ENCODE data around the gene LCE3D.
"Not testable (repeated sequence)": the region's sequence is repeated elsewhere in the genome, so short reads cannot be mapped to it uniquely, and the experiment has no call there.

LCE3D gene, protein sequence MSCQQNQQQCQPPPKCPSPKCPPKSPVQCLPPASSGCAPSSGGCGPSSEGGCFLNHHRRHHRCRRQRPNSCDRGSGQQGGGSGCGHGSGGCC

DNA sequence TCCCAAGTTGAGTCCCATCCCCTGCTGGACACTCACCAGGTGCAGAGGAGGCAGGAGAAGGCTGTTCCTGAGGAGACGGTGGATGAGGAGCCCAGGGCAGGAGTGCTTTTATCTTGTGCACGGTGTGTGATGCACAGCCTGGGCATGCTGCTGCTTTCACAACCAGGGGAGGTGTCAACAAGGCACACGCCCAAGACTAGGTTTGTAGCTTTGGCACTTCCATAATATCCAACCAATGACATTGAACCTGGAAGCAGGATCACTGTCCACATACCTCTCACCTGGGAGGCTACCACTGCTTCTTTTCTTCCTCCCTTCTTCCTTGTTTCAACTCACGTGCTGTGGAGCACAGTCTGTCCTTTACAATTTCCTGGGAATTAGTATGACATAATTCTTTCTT, at the start of gene LCE3D:
TSS of gene LCE3D (minus strand) at position 84 of the 400 bp plus-strand sequence. CDS start 580 bp downstream, outside the sequence.
- DNase-seq (ENCODE audit: low read depth), result no peak

DNA sequence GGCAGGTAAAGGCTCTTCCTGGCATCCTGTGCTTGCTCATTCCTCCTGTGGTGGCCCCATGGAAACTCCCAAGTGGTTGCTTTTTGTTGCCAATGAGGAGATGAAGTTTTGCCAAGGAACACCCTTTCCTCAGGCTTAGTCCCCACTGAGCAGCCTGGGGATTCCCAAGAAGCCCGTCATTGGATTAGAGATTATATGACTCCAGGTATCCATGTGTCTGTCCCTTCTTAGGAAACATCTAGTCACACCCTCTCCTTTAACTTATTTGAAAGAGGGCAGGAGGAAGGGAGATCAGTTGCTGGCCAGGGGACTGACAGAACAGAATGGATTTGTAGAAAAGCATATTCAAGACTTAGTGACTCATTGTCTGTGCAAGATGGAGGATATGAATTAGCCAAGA, 46.4 kb upstream of the LCE3D start:
- no peak for DNase-seq (ENCODE audit: low read depth)

DNA sequence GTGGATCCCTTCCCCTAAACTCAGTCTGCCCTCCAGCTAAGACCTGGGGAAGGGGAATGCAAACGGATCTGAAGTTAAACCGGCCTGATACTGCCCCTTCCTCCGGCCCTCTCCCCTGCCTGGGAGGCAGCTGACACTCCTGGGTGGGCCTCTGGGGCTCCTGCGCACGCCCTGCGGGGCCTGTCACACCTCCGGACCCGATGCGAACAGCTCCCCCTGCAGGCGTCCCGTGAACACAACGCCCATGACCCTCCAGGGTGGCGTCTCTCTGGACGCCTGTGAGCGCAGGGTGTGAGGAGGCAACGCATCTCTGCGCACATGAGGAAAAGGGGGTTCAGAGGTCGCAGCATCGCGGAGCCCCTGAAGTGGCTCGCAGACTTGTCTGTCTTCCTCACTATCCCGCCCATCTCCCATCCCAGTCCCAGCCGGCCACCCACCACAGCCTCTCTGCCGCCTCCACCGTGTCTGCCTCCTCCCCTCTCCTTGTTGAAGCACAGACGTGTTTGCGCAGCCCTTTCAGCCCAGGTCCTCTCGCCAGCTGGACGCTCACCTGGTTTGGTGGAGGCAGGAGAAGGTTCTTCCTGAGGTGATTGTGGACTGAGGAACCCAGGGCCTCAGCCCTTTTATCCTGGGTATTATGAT, 43.0 kb upstream of the LCE3D start:
- no peak for DNase-seq (ENCODE audit: low read depth)

DNA sequence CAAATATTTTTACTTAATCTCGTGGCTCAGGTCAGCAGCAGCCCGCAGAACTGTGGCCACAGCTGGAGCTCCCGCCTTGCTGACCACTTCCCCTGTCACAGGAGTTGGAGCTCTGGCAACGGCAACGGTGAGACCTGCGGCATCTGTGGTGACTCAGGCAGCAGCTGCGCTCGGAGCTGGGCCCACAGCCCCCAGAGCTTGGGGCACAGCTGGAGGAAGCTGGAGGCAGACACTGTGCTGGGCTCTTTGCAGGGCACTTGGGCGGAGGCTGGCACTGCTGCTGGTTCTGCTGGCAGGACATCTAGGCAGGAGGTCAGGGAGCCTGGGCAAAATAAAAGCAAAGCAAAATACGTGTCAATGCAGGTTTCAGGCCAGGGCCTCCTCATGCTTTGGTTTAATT, 42.5 kb upstream of the LCE3D start, which contains the start of gene LCE3A:
TSS of gene LCE3A (minus strand) at position 301 of the 400 bp plus-strand sequence. CDS start at position 301, 0 bp downstream.
- no peak for DNase-seq (ENCODE audit: low read depth)

DNA sequence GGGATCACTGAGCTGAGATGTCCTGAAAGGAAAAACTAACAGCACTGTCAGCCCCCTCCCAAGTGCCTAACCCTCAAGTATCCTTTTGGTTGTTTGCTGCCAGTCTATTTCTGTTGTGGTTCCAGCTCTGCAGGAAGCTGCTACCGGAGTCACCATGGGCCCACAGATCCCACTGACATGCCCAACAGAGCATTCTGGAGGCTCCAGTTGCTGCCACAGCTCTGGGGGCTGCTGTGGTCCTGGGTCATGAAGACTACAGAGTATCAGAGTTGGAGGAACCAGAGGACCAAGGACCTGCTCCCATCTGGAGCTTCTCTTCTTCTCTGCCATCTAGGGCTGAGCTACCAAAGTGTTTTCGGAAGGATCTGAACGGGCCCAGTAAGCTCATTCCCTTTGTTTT, 41.7 kb upstream of the LCE3D start:
- no peak for DNase-seq (ENCODE audit: low read depth)

DNA sequence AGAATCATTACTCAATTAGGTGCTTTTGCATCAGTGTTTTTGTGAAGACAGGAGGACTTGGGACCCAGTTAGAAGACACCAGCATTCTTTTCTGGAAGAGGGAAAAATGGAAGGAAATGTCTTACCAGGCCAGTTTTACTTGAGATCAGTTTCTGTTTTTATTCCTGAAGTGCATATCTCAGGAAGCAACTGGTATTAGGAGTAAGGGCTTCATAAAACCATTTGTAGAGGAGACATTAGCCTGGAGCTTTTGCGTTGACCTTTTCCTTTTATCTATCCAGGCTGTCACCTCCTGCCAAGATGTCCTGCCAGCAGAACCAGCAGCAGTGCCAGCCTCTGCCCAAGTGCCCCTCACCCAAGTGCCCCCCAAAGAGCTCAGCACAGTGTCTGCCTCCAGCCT, 33.2 kb upstream of the LCE3D start, which contains the start of gene LCE3B:
TSS of gene LCE3B (plus strand) at position 301 of the 400 bp plus-strand sequence. CDS start at position 301, 0 bp downstream.
- DNase-seq (ENCODE audit: low read depth), result no peak

DNA sequence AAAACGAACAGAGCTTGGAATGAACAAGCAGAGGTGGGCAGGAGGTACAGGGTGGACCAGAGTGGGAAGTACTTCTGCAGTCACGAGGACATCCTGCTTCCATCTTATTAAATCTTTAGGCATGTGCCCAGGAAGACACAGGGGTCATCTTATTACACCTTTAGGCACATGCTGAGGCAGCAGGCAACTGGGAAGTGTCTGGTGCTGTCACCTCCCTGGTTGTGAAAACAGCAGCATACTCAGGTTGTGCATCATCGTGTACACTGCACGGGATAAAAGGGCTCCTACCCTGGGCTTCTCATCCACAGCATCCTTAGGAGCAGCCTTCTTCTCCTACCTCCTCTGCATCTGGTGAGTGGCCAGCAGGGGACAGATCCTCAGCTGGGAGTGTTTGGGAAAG, 19.6 kb upstream of the LCE3D start, which contains the start of gene LCE3C:
TSS of gene LCE3C (plus strand) at position 301 of the 400 bp plus-strand sequence. CDS start 498 bp downstream, outside the sequence.
- no peak for DNase-seq (ENCODE audit: low read depth)

DNA sequence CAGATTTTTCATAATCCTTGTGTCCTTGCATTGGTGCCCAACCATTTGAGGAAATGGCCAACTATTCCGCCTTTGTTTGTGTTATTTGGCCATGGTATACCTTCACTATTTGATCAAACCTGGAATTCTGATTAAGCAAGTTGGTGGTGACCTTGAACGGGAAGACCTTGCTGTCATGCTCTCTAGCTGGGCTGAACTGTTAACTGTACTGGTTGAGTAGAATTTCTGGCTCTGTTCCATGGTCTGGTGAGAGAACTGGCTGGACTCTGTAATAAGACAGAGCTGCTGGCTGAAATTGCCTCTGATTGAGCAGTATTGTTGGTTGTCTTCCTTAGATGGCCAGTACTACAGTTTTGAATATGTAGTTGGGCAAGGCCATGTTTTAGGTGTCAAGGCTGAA, 16.7 kb upstream of the LCE3D start:
- DNase-seq (ENCODE audit: low read depth), result no peak

DNA sequence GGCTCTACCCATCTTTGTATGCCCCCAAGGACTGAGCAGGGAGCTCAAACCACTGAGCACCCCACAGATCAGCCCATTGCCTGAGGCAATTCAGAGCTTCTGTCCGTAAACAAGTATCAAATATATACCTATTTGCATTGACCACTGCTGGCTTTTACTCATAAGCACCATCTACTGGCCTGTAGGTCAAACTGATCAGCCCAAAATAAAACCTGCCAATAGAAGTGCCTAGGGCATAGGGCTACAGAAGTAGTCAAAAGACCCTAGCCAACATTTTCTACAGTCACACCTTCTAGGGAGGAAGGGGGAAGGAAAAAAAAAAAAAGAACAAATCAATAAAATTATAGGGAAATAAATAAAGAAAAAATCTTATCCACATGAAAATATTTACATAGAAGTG, 5.3 kb upstream of the LCE3D start:
- DNase-seq (ENCODE audit: low read depth), result no peak

DNA sequence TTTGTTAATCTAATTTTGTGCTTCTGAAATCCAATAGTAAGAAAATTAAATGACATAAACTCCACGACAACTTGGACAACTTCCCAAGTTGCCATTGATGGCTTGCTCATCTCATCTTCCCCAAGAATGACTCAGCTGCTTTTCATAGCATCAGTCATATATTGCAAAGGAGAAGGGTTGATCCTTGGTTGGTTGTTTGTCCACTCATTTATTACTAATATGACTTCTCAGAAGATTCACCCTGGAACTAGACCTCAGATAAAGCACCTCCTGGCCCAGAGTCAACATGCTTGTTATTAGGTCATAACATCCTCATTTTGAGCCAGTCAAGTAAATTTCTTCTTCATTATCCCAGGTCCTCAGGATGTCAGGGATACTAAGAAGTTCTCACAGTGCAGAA, 2.3 kb upstream of the LCE3D start:
- DNase-seq (ENCODE audit: low read depth), result no peak

DNA sequence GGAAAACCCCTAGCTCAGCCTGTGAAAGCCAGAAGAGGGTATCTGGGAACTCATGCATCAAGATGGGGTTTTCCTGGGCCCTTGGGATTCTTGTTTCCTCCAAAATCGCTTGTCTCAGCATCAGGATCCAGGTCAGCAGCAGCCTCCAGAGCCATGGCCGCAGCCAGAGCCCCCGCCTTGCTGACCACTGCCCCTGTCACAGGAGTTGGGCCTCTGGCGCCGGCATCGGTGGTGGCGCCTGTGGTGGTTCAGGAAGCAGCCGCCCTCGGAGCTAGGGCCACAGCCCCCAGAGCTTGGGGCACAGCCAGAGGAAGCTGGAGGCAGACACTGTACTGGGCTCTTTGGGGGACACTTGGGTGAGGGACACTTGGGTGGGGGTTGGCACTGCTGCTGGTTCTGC, 790 bp downstream of the LCE3D start:
- not testable (repeated sequence) for DNase-seq (ENCODE audit: low read depth)

DNA sequence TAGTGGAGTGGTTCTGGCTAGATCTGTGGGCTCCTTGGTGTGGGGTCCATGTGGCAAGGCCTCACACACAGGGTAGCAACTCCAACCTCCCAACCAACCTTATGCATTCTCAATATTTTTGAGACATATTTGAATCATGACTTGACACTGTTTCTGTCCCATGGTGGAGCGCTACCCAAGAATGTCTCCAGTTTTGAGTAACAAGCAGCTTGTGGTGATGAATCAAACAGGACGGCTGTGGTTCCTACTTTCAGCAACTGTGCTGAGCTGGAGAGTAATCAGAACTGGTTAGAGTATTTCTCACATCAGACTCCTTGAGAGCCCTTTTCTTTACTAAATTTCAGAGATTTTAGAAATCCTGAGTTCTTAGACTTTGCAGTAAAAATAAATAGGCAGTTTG, 3.1 kb downstream of the LCE3D start:
- DNase-seq (ENCODE audit: low read depth), result no peak

DNA sequence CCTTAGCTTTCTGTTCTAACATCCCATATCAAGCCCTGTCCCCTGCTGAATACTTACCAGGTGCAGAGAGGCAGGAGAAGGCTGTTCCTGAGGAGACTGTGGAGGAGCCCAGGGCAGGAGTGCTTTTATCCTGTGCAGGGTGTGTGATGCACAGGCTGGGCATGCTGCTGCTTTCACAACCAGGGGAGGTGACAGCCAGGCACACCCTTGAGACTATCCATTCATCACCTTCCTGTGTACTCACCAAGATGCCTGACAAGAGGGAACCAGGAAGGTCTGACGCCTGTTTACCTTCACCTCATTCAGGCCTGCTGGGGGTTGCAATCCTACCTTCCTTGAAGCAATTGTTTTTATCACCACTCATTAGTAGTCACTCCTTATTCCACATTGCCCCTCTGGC, 13.6 kb downstream of the LCE3D start, which contains the start of gene LCE3E:
TSS of gene LCE3E (minus strand) at position 100 of the 400 bp plus-strand sequence. CDS start 572 bp downstream, outside the sequence.
- DNase-seq (ENCODE audit: low read depth), result no peak

DNA sequence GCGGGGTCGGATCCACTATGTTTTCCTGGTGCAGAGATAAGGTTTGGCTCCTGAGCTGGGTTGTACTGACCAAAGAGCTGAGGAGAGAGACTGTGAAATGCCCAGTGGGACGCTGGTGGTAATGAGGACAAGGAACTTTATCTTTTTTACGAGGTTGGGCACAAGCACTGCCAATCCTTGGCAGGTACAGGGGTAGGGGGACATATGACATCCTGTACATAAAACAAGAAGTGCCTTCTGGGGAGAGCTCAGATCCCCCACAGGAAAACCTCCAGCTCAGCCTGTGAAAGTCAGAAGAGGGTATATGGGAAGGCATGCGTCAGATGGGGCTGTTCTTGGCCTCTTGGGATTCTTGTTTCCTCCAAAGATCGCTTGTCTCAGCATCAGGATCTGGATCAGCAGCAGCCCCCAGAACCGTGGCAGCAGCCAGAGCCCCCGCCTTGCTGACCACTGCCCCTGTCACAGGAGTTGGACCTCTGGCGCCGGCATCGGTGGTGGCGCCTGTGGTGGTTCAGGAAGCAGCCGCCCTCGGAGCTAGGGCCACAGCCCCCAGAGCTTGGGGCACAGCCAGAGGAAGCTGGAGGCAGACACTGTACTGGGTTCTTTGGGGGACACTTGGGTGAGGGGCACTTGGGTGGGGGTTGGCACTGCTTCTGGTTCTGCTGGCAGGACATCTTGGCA, 14.6 kb downstream of the LCE3D start:
- DNase-seq (ENCODE audit: low read depth), result no peak

DNA sequence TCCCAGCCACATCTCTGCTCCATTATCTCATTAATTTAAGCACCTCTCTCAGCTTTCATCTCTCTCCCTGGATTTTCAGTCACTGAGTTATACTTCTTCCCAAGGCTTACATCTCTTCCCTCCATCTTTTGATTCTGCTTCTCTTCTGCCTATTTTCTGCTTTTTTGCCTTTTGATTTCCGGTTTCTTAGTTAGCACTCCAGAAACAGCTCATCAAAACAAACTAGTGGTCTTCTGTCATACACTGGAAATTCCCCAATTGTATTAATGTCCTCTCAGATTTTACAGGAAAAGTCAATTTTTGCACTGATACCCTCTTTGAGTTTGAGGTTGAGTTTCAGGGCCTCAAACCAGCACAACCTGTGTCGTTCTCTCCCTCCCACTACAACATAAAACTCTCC, 15.2 kb downstream of the LCE3D start:
- no peak for DNase-seq (ENCODE audit: low read depth)

DNA sequence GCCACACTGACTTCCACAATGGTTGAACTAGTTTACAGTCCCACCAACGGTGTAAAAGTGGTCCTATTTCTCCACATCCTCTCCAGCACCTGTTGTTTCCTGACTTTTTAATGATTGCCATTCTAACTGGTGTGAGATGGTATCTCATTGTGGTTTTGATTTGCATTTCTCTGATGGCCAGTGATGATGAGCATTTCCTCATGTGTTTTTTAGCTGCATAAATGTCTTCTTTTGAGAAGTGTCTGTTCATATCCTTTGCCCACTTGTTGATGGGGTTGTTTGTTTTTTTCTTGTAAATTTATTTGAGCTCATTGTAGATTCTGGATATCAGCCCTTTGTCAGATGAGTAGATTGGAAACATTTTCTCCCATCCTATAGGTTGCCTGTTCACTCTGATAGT, 32.0 kb downstream of the LCE3D start:
- not testable (repeated sequence) for DNase-seq (ENCODE audit: low read depth)

DNA sequence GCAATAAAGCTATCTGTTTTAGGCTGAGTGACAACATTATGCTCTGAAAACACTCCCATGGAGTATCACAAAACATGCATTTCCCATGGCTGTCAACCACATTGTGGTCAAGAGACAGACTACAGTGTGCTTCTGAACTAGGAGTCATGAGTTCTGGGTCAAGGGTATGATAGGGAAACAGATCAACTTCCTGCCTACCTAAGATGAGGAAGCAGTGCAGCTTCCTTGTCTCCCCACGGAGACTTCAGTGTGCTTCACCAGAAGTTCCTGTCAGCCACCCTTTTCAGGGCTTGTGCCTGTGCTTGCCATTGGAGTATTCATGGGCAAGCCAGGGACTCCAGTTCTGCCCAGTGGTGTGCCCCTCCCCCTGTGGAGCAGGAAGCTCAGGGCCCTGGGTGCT, 33.6 kb downstream of the LCE3D start:
- no peak for DNase-seq (ENCODE audit: low read depth)

DNA sequence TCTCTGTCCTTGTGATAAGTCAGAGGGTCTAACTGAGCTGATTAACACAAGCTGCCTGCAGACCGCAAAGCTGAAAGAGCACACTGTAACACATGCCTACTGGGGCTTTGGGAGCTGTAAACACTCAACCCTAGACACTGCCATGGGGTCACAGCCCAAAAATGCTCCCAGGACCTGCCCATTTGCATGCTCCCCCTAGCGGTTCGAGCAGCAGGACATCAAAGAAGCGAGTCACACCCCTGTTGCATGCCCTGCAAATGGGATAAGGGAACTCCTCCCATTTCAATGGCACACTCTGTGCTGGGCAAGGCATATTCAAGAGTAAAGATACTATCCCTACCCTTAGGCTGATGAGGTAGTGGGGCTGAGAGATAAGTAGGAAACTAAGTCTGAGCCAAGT, 36.5 kb downstream of the LCE3D start:
- DNase-seq (ENCODE audit: low read depth), result no peak

DNA sequence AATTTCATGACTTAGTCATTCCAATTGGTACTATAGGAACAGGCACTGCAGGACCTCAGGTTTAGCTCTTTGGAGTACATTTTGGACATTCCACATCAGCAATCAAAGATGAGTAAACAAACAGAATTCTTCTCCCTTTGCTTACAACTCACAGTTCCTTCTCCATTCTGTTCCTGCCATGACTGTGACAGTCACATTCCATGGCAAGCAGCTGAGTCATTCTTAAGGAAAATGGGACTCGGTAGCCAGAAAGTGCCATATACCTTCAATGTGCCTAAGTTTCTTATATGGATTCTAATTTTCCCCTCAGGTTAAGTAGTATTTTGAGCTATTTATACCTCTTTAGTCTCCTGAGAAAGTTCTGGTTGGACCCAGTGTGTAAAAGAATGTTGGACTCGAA, 40.4 kb downstream of the LCE3D start:
- no peak for DNase-seq (ENCODE audit: low read depth)

DNA sequence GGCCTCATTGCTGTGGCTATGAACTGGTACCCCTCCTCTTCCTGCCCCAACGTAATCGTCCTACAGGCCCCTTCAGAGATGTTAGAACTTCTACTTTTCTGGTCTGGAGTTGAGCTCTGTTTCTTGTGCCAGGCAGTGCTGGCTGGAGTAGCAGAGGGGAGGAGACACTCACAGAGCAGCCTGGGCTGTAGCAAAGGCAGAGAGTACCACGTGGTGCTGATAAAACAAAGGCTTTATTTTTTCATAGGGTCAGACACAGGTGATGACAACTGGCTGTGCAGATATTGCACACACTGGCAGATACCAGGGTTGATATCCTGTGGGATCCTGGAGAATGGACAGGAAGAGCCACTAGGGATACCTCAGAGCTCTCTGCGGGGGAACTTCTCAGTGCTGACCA, 42.8 kb downstream of the LCE3D start:
- DNase-seq (ENCODE audit: low read depth), result no peak

DNA sequence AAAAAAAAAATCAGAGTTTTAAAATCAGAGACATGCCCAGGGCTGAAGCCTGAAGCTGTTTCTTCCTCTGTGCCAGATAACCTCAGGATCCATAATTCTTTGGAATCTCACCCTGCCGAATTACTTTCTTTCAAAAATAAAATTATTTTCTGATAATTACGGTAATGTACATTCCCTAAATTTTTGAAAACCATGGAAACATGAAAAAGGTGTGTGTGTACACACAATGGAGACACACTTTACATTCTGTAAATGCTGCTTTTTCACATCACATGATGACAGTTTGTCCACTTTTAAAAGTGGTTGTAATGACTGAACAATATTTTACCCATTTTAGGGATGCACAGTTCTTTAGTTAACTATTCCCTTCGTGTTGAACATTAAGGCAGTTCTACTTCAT, 44.5 kb downstream of the LCE3D start:
- DNase-seq (ENCODE audit: low read depth), result no peak

DNA sequence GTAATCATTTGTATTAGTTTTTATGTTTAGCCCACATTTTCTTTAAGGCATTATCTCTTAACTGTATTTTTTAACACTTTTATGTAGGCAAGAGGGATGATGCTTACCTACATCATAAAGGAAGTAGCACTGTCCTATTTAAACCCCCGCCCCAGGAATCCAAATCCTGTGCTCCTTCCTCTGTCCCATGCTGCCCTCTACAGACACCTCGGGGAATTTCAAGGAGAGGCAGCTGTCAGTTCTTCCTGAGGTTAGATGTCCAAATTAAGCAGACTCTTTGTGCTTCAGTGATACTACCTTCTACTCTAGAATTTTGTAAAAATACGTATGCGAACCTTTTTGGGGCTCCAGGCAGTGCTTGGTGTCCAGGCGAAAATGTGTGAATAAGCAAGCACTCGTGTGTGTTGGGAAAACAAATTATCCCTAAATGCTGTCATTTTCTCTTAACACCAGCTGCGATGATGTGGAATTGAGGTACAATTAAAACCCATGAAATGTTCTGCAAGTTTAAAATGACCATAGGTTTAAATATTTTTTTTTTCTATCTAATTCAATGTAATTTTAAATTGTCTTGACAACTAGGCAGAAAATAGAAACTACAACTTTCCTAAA, 46.9 kb downstream of the LCE3D start:
- no peak for DNase-seq (ENCODE audit: low read depth)
